ENCODE data around the gene LSM2. TPM values are rescaled to one million over a fixed set of nuclear protein-coding genes. Genes with fewer than 3 reads are reported as not detected.
A peak's percentile ranks its signal among the peaks of the same experiment; 100 is the strongest.

Gene LSM2
- total and polyA plus RNA-seq, 9 of the 15 experiments (the other 6 are each of a cell fraction or from before 2014, with no cell fraction given) = 154 to 407 (median 223) TPM

DNA sequence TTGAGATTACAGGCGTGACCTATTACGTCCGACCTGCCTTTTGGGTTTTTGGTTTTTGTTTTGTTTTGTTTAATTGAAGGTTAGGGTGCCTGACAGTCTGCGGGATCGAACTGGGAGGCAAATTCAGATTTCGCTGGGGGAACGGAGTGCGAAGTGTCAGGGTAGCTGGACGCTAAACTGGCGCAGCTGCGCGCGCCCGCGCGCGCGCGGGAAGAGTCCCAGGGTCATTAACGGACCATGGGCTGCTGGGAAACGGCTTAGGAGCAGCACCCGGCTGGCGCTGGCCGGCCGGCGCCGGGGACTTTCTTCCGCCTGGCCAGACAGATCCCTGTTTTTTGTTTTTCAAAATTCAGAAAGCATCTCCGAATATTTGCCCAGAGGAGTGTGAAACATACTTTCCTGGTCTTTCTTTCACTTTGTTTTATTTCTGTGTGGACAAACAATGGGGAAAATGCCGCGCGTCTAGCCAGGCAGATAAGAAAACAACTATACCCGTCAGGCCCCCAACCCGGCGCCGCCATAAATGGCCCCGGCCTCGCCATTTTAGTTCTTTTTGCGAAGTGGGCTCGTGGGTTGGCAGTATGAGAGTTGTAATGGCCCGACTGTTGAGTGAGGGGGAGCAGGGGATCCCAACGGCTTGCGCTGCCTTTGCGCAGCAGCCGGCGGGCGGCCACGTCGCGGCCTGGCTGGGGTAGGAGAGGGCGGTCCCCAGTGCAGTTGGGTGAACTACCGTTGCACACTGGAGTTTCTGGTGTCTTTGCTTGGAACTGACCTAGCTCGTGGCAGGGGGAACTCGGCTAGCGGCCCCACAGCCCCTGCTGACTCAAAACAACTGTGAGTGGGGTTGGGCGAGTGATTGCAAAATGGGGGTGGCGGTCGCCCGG is 27.8 kb upstream of the LSM2 start (continued):
- TF ChIP-seq EZH2 (IDR thresholded peaks at IDR 0.05; ENCODE audit: borderline replicate concordance, low read depth, low read length) (no peak), DMBX1 (CRISPR knock-in tag; IDR thresholded peaks at IDR 0.05; ENCODE audit: borderline replicate concordance) (peak; percentile 97), KLF6 (CRISPR knock-in tag; IDR thresholded peaks at IDR 0.05; ENCODE audit: borderline replicate concordance) (no peak; the same call in 1 of the 2 replicates), PTTG1 (tag; IDR thresholded peaks at IDR 0.05; ENCODE audit: low read depth) (no peak), PRPF4 (IDR thresholded peaks at IDR 0.05; ENCODE audit: insufficient read depth, low read depth, low read length, poor library complexity, severe bottlenecking) (peak; percentile 94), SRSF7 (optimal IDR thresholded peaks at IDR 0.05; ENCODE audit: low read depth, low read length) (no peak), KLF16 (IDR thresholded peaks at IDR 0.05) (peak; percentile 100), PYGO2 (tag; IDR thresholded peaks at IDR 0.05) (peak; percentile 87), XRCC5 (IDR thresholded peaks at IDR 0.05; ENCODE audit: low read depth, low read length) (peak; percentile 84; the same call in 1 of the 2 replicates), L3MBTL2 (IDR thresholded peaks at IDR 0.05) (peak; percentile 99), MEF2A (IDR thresholded peaks at IDR 0.05; ENCODE audit: control insufficient read depth, low read depth, low read length) (no peak), MAFG (tag; conservative IDR thresholded peaks at IDR 0.05) (no peak), FOXA3 (CRISPR knock-in tag; conservative IDR thresholded peaks at IDR 0.05 in 1 of 2, IDR thresholded peaks at IDR 0.05 in 1 of 2) (peak; percentile 31 to 54; a peak in 2 of 4 replicates)
- TF ChIP-seq, protein P1, sequence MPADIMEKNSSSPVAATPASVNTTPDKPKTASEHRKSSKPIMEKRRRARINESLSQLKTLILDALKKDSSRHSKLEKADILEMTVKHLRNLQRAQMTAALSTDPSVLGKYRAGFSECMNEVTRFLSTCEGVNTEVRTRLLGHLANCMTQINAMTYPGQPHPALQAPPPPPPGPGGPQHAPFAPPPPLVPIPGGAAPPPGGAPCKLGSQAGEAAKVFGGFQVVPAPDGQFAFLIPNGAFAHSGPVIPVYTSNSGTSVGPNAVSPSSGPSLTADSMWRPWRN (IDR thresholded peaks at IDR 0.05; ENCODE audit: low read depth) = peak; percentile 58
- TF ChIP-seq, protein P2, sequence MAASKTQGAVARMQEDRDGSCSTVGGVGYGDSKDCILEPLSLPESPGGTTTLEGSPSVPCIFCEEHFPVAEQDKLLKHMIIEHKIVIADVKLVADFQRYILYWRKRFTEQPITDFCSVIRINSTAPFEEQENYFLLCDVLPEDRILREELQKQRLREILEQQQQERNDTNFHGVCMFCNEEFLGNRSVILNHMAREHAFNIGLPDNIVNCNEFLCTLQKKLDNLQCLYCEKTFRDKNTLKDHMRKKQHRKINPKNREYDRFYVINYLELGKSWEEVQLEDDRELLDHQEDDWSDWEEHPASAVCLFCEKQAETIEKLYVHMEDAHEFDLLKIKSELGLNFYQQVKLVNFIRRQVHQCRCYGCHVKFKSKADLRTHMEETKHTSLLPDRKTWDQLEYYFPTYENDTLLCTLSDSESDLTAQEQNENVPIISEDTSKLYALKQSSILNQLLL (CRISPR knock-in tag; IDR thresholded peaks at IDR 0.05; ENCODE audit: borderline replicate concordance) = no peak
- TF ChIP-seq, protein P3, sequence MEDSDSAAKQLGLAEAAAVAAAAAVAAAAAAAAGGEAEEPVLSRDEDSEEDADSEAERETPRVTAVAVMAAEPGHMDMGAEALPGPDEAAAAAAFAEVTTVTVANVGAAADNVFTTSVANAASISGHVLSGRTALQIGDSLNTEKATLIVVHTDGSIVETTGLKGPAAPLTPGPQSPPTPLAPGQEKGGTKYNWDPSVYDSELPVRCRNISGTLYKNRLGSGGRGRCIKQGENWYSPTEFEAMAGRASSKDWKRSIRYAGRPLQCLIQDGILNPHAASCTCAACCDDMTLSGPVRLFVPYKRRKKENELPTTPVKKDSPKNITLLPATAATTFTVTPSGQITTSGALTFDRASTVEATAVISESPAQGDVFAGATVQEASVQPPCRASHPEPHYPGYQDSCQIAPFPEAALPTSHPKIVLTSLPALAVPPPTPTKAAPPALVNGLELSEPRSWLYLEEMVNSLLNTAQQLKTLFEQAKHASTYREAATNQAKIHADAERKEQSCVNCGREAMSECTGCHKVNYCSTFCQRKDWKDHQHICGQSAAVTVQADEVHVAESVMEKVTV (CRISPR knock-in tag; IDR thresholded peaks at IDR 0.05) = peak; percentile 10; the same call in 1 of the 2 replicates
- TF ChIP-seq, protein P4, sequence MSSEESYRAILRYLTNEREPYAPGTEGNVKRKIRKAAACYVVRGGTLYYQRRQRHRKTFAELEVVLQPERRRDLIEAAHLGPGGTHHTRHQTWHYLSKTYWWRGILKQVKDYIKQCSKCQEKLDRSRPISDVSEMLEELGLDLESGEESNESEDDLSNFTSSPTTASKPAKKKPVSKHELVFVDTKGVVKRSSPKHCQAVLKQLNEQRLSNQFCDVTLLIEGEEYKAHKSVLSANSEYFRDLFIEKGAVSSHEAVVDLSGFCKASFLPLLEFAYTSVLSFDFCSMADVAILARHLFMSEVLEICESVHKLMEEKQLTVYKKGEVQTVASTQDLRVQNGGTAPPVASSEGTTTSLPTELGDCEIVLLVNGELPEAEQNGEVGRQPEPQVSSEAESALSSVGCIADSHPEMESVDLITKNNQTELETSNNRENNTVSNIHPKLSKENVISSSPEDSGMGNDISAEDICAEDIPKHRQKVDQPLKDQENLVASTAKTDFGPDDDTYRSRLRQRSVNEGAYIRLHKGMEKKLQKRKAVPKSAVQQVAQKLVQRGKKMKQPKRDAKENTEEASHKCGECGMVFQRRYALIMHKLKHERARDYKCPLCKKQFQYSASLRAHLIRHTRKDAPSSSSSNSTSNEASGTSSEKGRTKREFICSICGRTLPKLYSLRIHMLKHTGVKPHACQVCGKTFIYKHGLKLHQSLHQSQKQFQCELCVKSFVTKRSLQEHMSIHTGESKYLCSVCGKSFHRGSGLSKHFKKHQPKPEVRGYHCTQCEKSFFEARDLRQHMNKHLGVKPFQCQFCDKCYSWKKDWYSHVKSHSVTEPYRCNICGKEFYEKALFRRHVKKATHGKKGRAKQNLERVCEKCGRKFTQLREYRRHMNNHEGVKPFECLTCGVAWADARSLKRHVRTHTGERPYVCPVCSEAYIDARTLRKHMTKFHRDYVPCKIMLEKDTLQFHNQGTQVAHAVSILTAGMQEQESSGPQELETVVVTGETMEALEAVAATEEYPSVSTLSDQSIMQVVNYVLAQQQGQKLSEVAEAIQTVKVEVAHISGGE (CRISPR knock-in tag; IDR thresholded peaks at IDR 0.05) = no peak
